B cell (primary cell): ENCODE measurements around the gene PTGIR. TPM values are rescaled to one million over a fixed set of nuclear protein-coding genes. Genes with fewer than 3 reads are reported as not detected.

Source experiments
- ATAC-seq: fragments of 200-7000 bp; cut with Tn5 transposase; one replicate; pipeline ENCODE4 v1.10.0; 2021; ENCODE audit warnings: low read depth, mild to moderate bottlenecking, moderate number of reproducible peaks, moderate library complexity
- CTCF ChIA-PET: fragments of 350-600 bp; sonication (Branson Sonifier 250); formaldehyde crosslinking; loops from one replicate; lab custom pipeline; 2021; ENCODE audit warnings: antibody characterized with exemption, inconsistent platforms; lab: Charles Lee
- POLR2A ChIA-PET: fragments of 350-600 bp; sonication (Branson Sonifier 250); formaldehyde crosslinking; loops from one replicate; lab custom pipeline; 2021; ENCODE audit warnings: antibody characterized with exemption; lab: Charles Lee
- DNase-seq: peaks from one replicate; pipeline ENCODE4 v3.0.0; 2013
- H2AFZ ChIP-seq: 2 replicates; pipeline ENCODE4 v1.6.1; 2012; ENCODE audit warnings: mild to moderate bottlenecking, low read depth, low read length; ENCODE audit not compliant: insufficient read depth, poor library complexity, severe bottlenecking
- H3K27ac ChIP-seq, 2 donors: 1 replicate in 1 of 2; 2 replicates in 1 of 2; pipeline ENCODE4 v1.5.1; 2012 to 2013; ENCODE audit warnings: low read length in 2 of 2, mild to moderate bottlenecking in 2 of 2, moderate library complexity in 1 of 2
- H3K27me3 ChIP-seq, 4 experiments: fragments of 200-600 bp in 1 of 4; sonication (generic) in 1 of 4; replicated peaks in 1 of 4; 1 replicate in 2 of 4; 2 replicates in 2 of 4; pipeline versions ENCODE4 v1.6.1 to v1.7.0; 2013 to 2016; ENCODE audit warnings: low read length in 3 of 4, mild to moderate bottlenecking in 2 of 4, mixed read lengths in 1 of 4, moderate library complexity in 1 of 4; ENCODE audit not compliant: insufficient read depth in 4 of 4, control insufficient read depth in 3 of 4; ENCODE audit errors: control extremely low read depth in 1 of 4
- H3K36me3 ChIP-seq, 2 experiments: replicated peaks in 1 of 2; 1 replicate in 1 of 2; 2 replicates in 1 of 2; pipeline versions ENCODE4 v1.6.1 to v1.7.1; 2013; ENCODE audit warnings: low read length in 1 of 2; ENCODE audit not compliant: insufficient read depth in 2 of 2, control insufficient read depth in 1 of 2; ENCODE audit errors: control extremely low read depth in 1 of 2, extremely low read depth in 1 of 2
- H3K4me1 ChIP-seq, 2 donors: fragments of 200-600 bp in 1 of 2; sonication (generic) in 1 of 2; 1 replicate in 1 of 2; 2 replicates in 1 of 2; pipeline versions ENCODE4 v1.5.1 to v1.6.1; 2013 to 2017; ENCODE audit warnings: low read length in 2 of 2; ENCODE audit not compliant: control insufficient read depth in 2 of 2, insufficient read depth in 2 of 2
- H3K4me2 ChIP-seq: replicated peaks from 2 replicates; pipeline ENCODE3; 2012; ENCODE audit warnings: mild to moderate bottlenecking, low read depth, low read length; ENCODE audit not compliant: poor library complexity, severe bottlenecking
- H3K4me3 ChIP-seq, 5 experiments: fragments of 200-600 bp in 1 of 5; sonication (generic) in 1 of 5; 1 replicate in 3 of 5; 2 replicates in 2 of 5; pipeline versions ENCODE4 v1.5.1 to v1.7.0; 2011 to 2016; ENCODE audit warnings: low read length in 4 of 5, mild to moderate bottlenecking in 4 of 5, low read depth in 2 of 5, control low read depth in 1 of 5, moderate library complexity in 1 of 5; ENCODE audit not compliant: insufficient read depth in 1 of 5; ENCODE audit errors: control extremely low read depth in 1 of 5, extremely low read depth in 1 of 5
- H3K79me2 ChIP-seq: fragments of 200-600 bp; sonication (generic); one replicate; pipeline ENCODE4 v1.6.0; 2016; ENCODE audit warnings: low read length; ENCODE audit not compliant: control insufficient read depth, insufficient read depth
- H3K9ac ChIP-seq: fragments of 200-600 bp; sonication (generic); 2 replicates; pipeline ENCODE4 v1.6.1; 2017; ENCODE audit warnings: mild to moderate bottlenecking, low read length, moderate library complexity
- H3K9me3 ChIP-seq, 3 donors: one replicate each; pipeline versions ENCODE4 v1.6.1 to v1.7.1; 2013; ENCODE audit warnings: low read length in 2 of 3; ENCODE audit not compliant: control insufficient read depth in 2 of 3, insufficient read depth in 1 of 3; ENCODE audit errors: control extremely low read depth in 1 of 3
- H4K20me1 ChIP-seq: 2 replicates; pipeline ENCODE4 v1.6.0; 2012; ENCODE audit warnings: mild to moderate bottlenecking, low read length; ENCODE audit not compliant: insufficient read depth, control insufficient read depth, poor library complexity, severe bottlenecking
- H3K27ac Mint-ChIP-seq: one replicate; pipeline ENCODE4 v1.8.0; 2021; ENCODE audit warnings: mixed read lengths
- H3K27me3 Mint-ChIP-seq: one replicate; pipeline ENCODE4 v1.8.0; 2021; ENCODE audit warnings: mixed read lengths
- H3K4me1 Mint-ChIP-seq: one replicate; pipeline ENCODE4 v1.8.0; 2021; ENCODE audit warnings: mixed read lengths
- H3K4me3 Mint-ChIP-seq: one replicate; pipeline ENCODE4 v1.8.0; 2021; ENCODE audit warnings: mixed read lengths
- H3K9me3 Mint-ChIP-seq: one replicate; pipeline ENCODE4 v1.8.0; 2022; ENCODE audit warnings: mixed read lengths; ENCODE audit not compliant: insufficient read depth
- EZH2 ChIP-seq: IDR thresholded peaks from 2 replicates; pipeline ENCODE4 v1.6.1; 2012; ENCODE audit warnings: borderline replicate concordance, low read depth, mild to moderate bottlenecking, moderate library complexity, low read length; ENCODE audit not compliant: insufficient read depth, poor library complexity, severe bottlenecking
- WGBS: methylation state at CpG from one replicate; pipeline ENCODE4 v1.1.5; 2013; ENCODE audit warnings: missing lambda C conversion rate; ENCODE audit not compliant: insufficient coverage; 5-methylcytosine and 5-hydroxymethylcytosine counted together
- intact Hi-C: fragments of 100-400 bp; cut with micrococcal nuclease; formaldehyde crosslinking; loops from one replicate; pipeline ENCODE4 v1.10.0; 2022
- polyA plus RNA-seq: library from polyadenylated mRNA; depleted of rRNA; stranded (reverse); fragments of >200 nt; gene quantifications from 2 replicates; pipeline ENCODE4 v1.2.3, GENCODE V29; 2012
- total RNA-seq, 2 donors: library from RNA; stranded (reverse); fragments of 120-200 nt in 1 of 2; gene quantifications; 1 replicate in 1 of 2; 2 replicates in 1 of 2; pipeline versions ENCODE4 v1.2.3 to v1.2.4, GENCODE V29; 2013 to 2022
- TF ChIP-seq, protein P1 (sequence below): fragments of 200-600 bp; IDR thresholded peaks from one replicate; pipeline ENCODE4 v1.8.0; 2022; ENCODE audit warnings: antibody characterized with exemption, mild to moderate bottlenecking

The PTGIR gene
- total and polyA plus RNA-seq, 2 donors (not counting 1 experiment from before 2014, with no cell fraction given), result 1.9 to 2.1 TPM

DNA sequence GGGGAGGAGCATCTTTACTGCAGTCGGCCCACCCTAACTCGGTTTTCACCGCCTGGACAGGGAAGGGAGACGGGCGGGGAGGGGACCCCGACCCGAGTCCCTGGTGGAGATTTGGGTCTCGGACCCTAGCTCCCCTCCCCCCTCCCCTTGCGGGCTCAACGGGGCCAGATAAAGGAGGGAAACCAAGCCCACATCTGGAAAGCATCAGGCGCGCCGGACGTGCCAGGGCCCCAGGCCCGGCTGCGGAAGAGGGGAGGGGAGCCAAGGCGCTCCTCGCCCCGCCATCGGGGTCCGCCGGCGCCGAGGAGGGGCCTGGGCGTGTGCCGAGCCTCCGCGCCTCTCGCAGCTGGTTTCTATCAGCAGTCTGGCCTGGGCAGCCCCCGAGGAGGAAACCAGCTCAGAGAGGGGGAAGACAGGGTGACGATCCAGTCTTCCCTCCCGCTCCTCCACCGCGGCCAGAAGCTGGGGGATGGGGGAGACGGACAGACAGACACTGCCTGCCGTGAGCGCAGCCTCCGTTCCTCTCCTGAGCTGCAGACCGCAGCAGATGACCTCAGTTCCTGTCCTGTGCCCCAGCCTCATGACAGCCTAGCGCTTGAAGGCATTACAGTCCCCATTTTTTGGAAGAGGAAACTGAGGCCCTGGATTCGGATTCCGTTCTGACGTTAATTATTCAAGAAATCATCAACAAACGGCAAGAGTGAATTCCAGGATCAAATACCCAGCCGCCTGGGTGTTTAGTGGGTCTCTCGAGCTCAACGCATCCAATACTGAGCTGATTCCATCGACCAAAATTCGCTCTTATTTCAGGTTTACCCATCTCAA is 14.7 kb upstream of the PTGIR start:
- CTCF ChIA-PET, result interaction anchor here (0.8 to 1.3 kb wide), 3 partner anchors 19 to 74 kb away, joined by 3 read pairs; no protein-coding TSS in a partner anchor
- ATAC-seq (no peak), DNase-seq (peak; percentile 53)
- 9% methylated on average over 39 of the region's 49 CpGs for WGBS
- Mint-ChIP-seq H3K4me1 (peaks cover 11% of the 10 kb centered on the region), H3K27me3 (peaks cover 23% of the 10 kb centered on the region), H3K27ac (no peak overlapping the region), H3K9me3 (no peaks in the 10 kb centered on the region), H3K4me3 (peak overlapping the region; percentile 72)
- no peaks in the 10 kb centered on the region for H3K36me3 ChIP-seq
- peaks cover 37 to 41% of the 10 kb centered on the region in 2 donors for H3K4me1 ChIP-seq
- peak overlapping the region in 4 of 5 experiments; percentile 43 to 78 (median 54) for H3K4me3 ChIP-seq
- H3K9me3 ChIP-seq, result no peaks in the 10 kb centered on the region
- no peaks in the 10 kb centered on the region for H4K20me1 ChIP-seq
- H3K79me2 ChIP-seq, result no peaks in the 10 kb centered on the region
- H3K9ac ChIP-seq, result peak overlapping the region; percentile 69
- intact Hi-C loops, result no loop called here
- no peak for TF ChIP-seq EZH2
- TF ChIP-seq, protein P1, sequence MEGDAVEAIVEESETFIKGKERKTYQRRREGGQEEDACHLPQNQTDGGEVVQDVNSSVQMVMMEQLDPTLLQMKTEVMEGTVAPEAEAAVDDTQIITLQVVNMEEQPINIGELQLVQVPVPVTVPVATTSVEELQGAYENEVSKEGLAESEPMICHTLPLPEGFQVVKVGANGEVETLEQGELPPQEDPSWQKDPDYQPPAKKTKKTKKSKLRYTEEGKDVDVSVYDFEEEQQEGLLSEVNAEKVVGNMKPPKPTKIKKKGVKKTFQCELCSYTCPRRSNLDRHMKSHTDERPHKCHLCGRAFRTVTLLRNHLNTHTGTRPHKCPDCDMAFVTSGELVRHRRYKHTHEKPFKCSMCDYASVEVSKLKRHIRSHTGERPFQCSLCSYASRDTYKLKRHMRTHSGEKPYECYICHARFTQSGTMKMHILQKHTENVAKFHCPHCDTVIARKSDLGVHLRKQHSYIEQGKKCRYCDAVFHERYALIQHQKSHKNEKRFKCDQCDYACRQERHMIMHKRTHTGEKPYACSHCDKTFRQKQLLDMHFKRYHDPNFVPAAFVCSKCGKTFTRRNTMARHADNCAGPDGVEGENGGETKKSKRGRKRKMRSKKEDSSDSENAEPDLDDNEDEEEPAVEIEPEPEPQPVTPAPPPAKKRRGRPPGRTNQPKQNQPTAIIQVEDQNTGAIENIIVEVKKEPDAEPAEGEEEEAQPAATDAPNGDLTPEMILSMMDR, result no peak
- peak overlapping the region; percentile 85 for H2AFZ ChIP-seq
- H3K4me2 ChIP-seq, result peak overlapping the region; percentile 98
- no peak overlapping the region for H3K27ac ChIP-seq
- H3K27me3 ChIP-seq, result peaks cover 0 to 13% (median 7%) of the 10 kb centered on the region in 4 experiments
- POLR2A ChIA-PET, result interaction anchor here (0.8 kb wide), 1 partner anchor 29 kb away, joined by 3 read pairs; no protein-coding TSS in a partner anchor

DNA sequence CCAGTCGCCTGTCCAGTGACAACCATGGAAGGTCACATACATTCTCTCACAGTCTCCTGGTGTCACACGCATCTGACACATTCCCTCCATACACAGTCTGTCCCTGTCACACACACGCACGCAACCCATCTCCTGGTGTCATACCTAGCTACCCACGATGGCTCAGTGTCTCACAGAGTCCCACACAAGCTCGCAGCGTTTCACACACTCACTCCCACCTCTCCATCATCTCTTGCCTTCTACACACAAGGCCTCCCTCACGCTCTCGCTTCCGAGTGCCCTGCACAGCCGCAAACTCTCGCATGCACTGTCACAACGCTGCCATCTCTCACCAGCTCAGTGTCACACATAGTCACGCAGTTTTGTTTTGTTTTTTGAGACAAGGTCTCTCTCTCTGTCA is 12.3 kb upstream of the PTGIR start:
- no peak for ATAC-seq
- H3K4me3 Mint-ChIP-seq, result no peak overlapping the region
- ChIA-PET CTCF (interaction anchor here (0.5 to 5.7 kb wide), 13 partner anchors 15 to 355 kb away, joined by 3 to 47 read pairs (median 4); partner anchors contain the start of genes CALM3 and DACT3), POLR2A (interaction anchor here (0.7 to 1.5 kb wide), 6 partner anchors 11 to 24 kb away, joined by 3 to 15 read pairs (median 6); partner anchors contain the start of gene DACT3)
- Histone ChIP-seq H4K20me1 (no peaks in the 10 kb centered on the region), H3K79me2 (no peaks in the 10 kb centered on the region), H3K9ac (no peak overlapping the region), H3K36me3 (no peaks in the 10 kb centered on the region), H3K27me3 (peaks cover 0 to 19% (median 9%) of the 10 kb centered on the region in 4 experiments), H3K4me1 (peaks cover 51 to 57% of the 10 kb centered on the region in 2 donors), H3K27ac (no peak overlapping the region), H3K9me3 (peaks cover 0 to 5% (median 0%) of the 10 kb centered on the region in 3 donors), H3K4me3 (no peak overlapping the region), H2AFZ (no peak overlapping the region), H3K4me2 (no peak overlapping the region)
- no peak overlapping the region for H3K27ac Mint-ChIP-seq
- peak; percentile 28 for DNase-seq
- no peaks in the 10 kb centered on the region for H3K9me3 Mint-ChIP-seq
- peaks cover 27% of the 10 kb centered on the region for H3K4me1 Mint-ChIP-seq
- TF ChIP-seq, protein P1, result no peak
- no peak for TF ChIP-seq EZH2
- H3K27me3 Mint-ChIP-seq, result peaks cover 12% of the 10 kb centered on the region
- 92% methylated on average over 14 of the region's 14 CpGs for WGBS
- intact Hi-C loops, result no loop called here
